Activated CD8-positive, alpha-beta T cell treated with anti-CD3 and anti-CD28 coated beads for 36 hours (primary cell): ENCODE data around the gene MAGEA9B. TPM values are rescaled to one million over a fixed set of nuclear protein-coding genes. Genes with fewer than 3 reads are reported as not detected.
"Not testable (repeated sequence)": the region's sequence is repeated elsewhere in the genome, so short reads cannot be mapped to it uniquely, and the experiment has no call there.

Experiments
- ATAC-seq: fragments of 200-7000 bp; cut with Tn5 transposase; one replicate; pipeline ENCODE4 v1.10.0; 2021; ENCODE audit warnings: mild to moderate bottlenecking, moderate library complexity
- CTCF ChIA-PET: fragments of 350-600 bp; sonication (Branson Sonifier 250); formaldehyde crosslinking; loops from one replicate; lab custom pipeline; 2021; ENCODE audit warnings: antibody characterized with exemption; lab: Charles Lee
- POLR2A ChIA-PET: fragments of 350-600 bp; sonication (Branson Sonifier 250); formaldehyde crosslinking; loops from one replicate; lab custom pipeline; 2021; ENCODE audit warnings: antibody characterized with exemption; lab: Charles Lee
- DNase-seq: peaks from one replicate; pipeline ENCODE4 v3.0.0-alpha.2; 2020
- H3K27ac Mint-ChIP-seq: one replicate; pipeline ENCODE4 v1.8.0; 2021; ENCODE audit warnings: mild to moderate bottlenecking, mixed read lengths
- H3K27me3 Mint-ChIP-seq: one replicate; pipeline ENCODE4 v1.8.0; 2021; ENCODE audit warnings: mixed read lengths
- H3K36me3 Mint-ChIP-seq: one replicate; pipeline ENCODE4 v1.8.0; 2021; ENCODE audit warnings: low read depth, mixed read lengths
- H3K4me1 Mint-ChIP-seq: one replicate; pipeline ENCODE4 v1.8.0; 2021; ENCODE audit warnings: low read depth, mixed read lengths
- H3K4me3 Mint-ChIP-seq: one replicate; pipeline ENCODE4 v1.8.0; 2021; ENCODE audit warnings: mild to moderate bottlenecking, moderate library complexity, mixed read lengths
- H3K9me3 Mint-ChIP-seq: one replicate; pipeline ENCODE4 v1.8.0; 2021; ENCODE audit warnings: mixed read lengths
- CTCF ChIP-seq: fragments of 200-600 bp; IDR thresholded peaks from one replicate; pipeline ENCODE4 v1.8.0; 2022; ENCODE audit warnings: antibody characterized with exemption, mild to moderate bottlenecking
- intact Hi-C: fragments of 100-400 bp; cut with micrococcal nuclease; formaldehyde crosslinking; loops from one replicate; pipeline ENCODE4 v1.10.0; 2022
- total RNA-seq, 2 experiments: library from RNA; stranded (reverse); gene quantifications; one replicate each; pipeline ENCODE4 v1.2.3, GENCODE V29; 2021

Gene MAGEA9B
- total RNA-seq, 2 experiments from 2014 or later, result not detected

GRCh38 chrX:149628768-149629167, 41.5 kb upstream of the MAGEA9B start:
- TF ChIP-seq CTCF, result no peak
- ATAC-seq (no peak), DNase-seq (no peak)
- Mint-ChIP-seq H3K4me3 (no peak overlapping the region), H3K27me3 (no peaks in the 10 kb centered on the region), H3K27ac (no peak overlapping the region), H3K9me3 (no peaks in the 10 kb centered on the region), H3K4me1 (peaks cover 58% of the 10 kb centered on the region), H3K36me3 (no peaks in the 10 kb centered on the region)
- POLR2A ChIA-PET, result interaction anchor here (1.1 kb wide), 1 partner anchor 117 kb away, joined by 3 read pairs; no protein-coding TSS in a partner anchor
- CTCF ChIA-PET, result interaction anchor here (1.2 kb wide), 1 partner anchor 101 kb away, joined by 3 read pairs; no protein-coding TSS in a partner anchor
- intact Hi-C loops, result no loop called here

GRCh38 chrX:149628280-149628679, 41.0 kb upstream of the MAGEA9B start:
- DNase-seq (no peak), ATAC-seq (no peak)
- intact Hi-C loops, result no loop called here
- H3K36me3 Mint-ChIP-seq, result no peaks in the 10 kb centered on the region
- no peaks in the 10 kb centered on the region for H3K27me3 Mint-ChIP-seq
- POLR2A ChIA-PET, result interaction anchor here (1.1 kb wide), 1 partner anchor 116 kb away, joined by 3 read pairs; no protein-coding TSS in a partner anchor
- CTCF ChIA-PET, result interaction anchor here (1.2 kb wide), 1 partner anchor 101 kb away, joined by 3 read pairs; no protein-coding TSS in a partner anchor
- H3K9me3 Mint-ChIP-seq, result no peaks in the 10 kb centered on the region
- no peak overlapping the region for H3K4me3 Mint-ChIP-seq
- TF ChIP-seq CTCF, result no peak
- H3K4me1 Mint-ChIP-seq, result peaks cover 60% of the 10 kb centered on the region
- no peak overlapping the region for H3K27ac Mint-ChIP-seq

GRCh38 chrX:149626829-149627228, 39.6 kb upstream of the MAGEA9B start:
- intact Hi-C loops, CTCF ChIA-PET, H3K4me3 Mint-ChIP-seq, H3K9me3 Mint-ChIP-seq, POLR2A ChIA-PET, DNase-seq, H3K27ac Mint-ChIP-seq, H3K27me3 Mint-ChIP-seq, H3K36me3 Mint-ChIP-seq, ATAC-seq: not testable (repeated sequence)
- peaks cover 58% of the 10 kb centered on the region for H3K4me1 Mint-ChIP-seq

GRCh38 chrX:149619662-149620061, 32.4 kb upstream of the MAGEA9B start:
- H3K36me3 Mint-ChIP-seq, H3K4me3 Mint-ChIP-seq, H3K9me3 Mint-ChIP-seq, H3K27me3 Mint-ChIP-seq, H3K27ac Mint-ChIP-seq, CTCF ChIA-PET, POLR2A ChIA-PET, ATAC-seq, DNase-seq, intact Hi-C loops: not testable (repeated sequence)
- H3K4me1 Mint-ChIP-seq, result peaks cover 19% of the 10 kb centered on the region

GRCh38 chrX:149618871-149619270, 31.6 kb upstream of the MAGEA9B start:
- H3K9me3 Mint-ChIP-seq, result no peaks in the 10 kb centered on the region
- TF ChIP-seq CTCF, result no peak
- no peak overlapping the region for H3K27ac Mint-ChIP-seq
- H3K4me1 Mint-ChIP-seq, result peaks cover 15% of the 10 kb centered on the region
- ChIA-PET POLR2A (no interaction called here), CTCF (no interaction called here)
- no peaks in the 10 kb centered on the region for H3K27me3 Mint-ChIP-seq
- H3K36me3 Mint-ChIP-seq, result no peaks in the 10 kb centered on the region
- ATAC-seq, result no peak
- no peak for DNase-seq
- intact Hi-C loops, result no loop called here
- no peak overlapping the region for H3K4me3 Mint-ChIP-seq

GRCh38 chrX:149611623-149612175, 24.4 kb upstream of the MAGEA9B start:
- peaks cover 15% of the 10 kb centered on the region for H3K4me1 Mint-ChIP-seq
- ATAC-seq, result no peak
- no peak overlapping the region for H3K4me3 Mint-ChIP-seq
- ChIA-PET CTCF (no interaction called here), POLR2A (no interaction called here)
- no peak for TF ChIP-seq CTCF
- H3K36me3 Mint-ChIP-seq, result peaks cover 1% of the 10 kb centered on the region
- intact Hi-C loops, result no loop called here
- H3K27ac Mint-ChIP-seq, result peak overlapping the region; percentile 18
- H3K9me3 Mint-ChIP-seq, result no peaks in the 10 kb centered on the region
- no peak for DNase-seq
- H3K27me3 Mint-ChIP-seq, result no peaks in the 10 kb centered on the region
